NCI-H2171 treated with DMSO at 0.1 percent for 48 hours (cell line): ENCODE data around the gene DPM1.

ENCODE experiments used
- DNase-seq: peaks from one replicate; lab custom pipeline; 2025; lab: John Stamatoyannopoulos, UW

The DPM1 gene

GRCh38 chr20:50957798-50958614, at the start of gene DPM1:
Gene DPM1 (minus strand): TSS chr20:50958532. CDS start chr20:50958523, 9 bp downstream.
- peak; percentile 98 for DNase-seq

GRCh38 chr20:51005214-51005613, 46.9 kb upstream of the DPM1 start:
- no peak for DNase-seq

GRCh38 chr20:51004781-51005180, 46.4 kb upstream of the DPM1 start:
- DNase-seq = no peak

- no peak for DNase-seq
Observed at GRCh38 chr20:51004305-51004727, 46.0 kb upstream of the DPM1 start.

GRCh38 chr20:51003753-51004152, 45.4 kb upstream of the DPM1 start:
- no peak for DNase-seq

- DNase-seq = no peak
Observed at GRCh38 chr20:51002633-51003032, 44.3 kb upstream of the DPM1 start.

GRCh38 chr20:51001430-51002265, 43.3 kb upstream of the DPM1 start:
- no peak for DNase-seq

GRCh38 chr20:50999355-50999754, 41.0 kb upstream of the DPM1 start:
- DNase-seq = no peak

- no peak for DNase-seq
Observed at GRCh38 chr20:50996901-50997865, 38.9 kb upstream of the DPM1 start.

GRCh38 chr20:50995506-50995905, 37.2 kb upstream of the DPM1 start:
- no peak for DNase-seq

- no peak for DNase-seq
Observed at GRCh38 chr20:50993876-50994275, 35.5 kb upstream of the DPM1 start.

GRCh38 chr20:50992733-50993457, 34.6 kb upstream of the DPM1 start:
- peak; percentile 73 for DNase-seq

- DNase-seq = no peak
Observed at GRCh38 chr20:50992336-50992732, 34.0 kb upstream of the DPM1 start.

- DNase-seq = no peak
Observed at GRCh38 chr20:50991076-50991475, 32.7 kb upstream of the DPM1 start.

- DNase-seq = peak; percentile 85
Observed at GRCh38 chr20:50987493-50988210, 29.3 kb upstream of the DPM1 start.

GRCh38 chr20:50983321-50983720, 25.0 kb upstream of the DPM1 start:
- no peak for DNase-seq

GRCh38 chr20:50982363-50982762, 24.0 kb upstream of the DPM1 start:
- no peak for DNase-seq

- DNase-seq = no peak
Observed at GRCh38 chr20:50981714-50982048, 23.3 kb upstream of the DPM1 start.

GRCh38 chr20:50980851-50981713, 22.8 kb upstream of the DPM1 start:
- DNase-seq = peak; percentile 46
